DMS114 treated with DMSO at 0.1 percent for 48 hours (cell line): ENCODE data around the gene LMO7.

Experiments used
- DNase-seq: peaks from one replicate; lab custom pipeline; 2025; ENCODE audit not compliant: unreplicated experiment; lab: John Stamatoyannopoulos, UW

Gene LMO7

GRCh38 chr13:75836441-75836840, 200.3 kb downstream of the LMO7 start:
- DNase-seq: no peak

GRCh38 chr13:75838366-75839005, 202.4 kb downstream of the LMO7 start:
- DNase-seq: no peak

- no peak for DNase-seq
These were observed 203.3 kb downstream of the LMO7 start for GRCh38 chr13:75839406-75839805.

GRCh38 chr13:75841905-75842304, 205.8 kb downstream of the LMO7 start:
- DNase-seq: no peak

GRCh38 chr13:75843074-75843473, 206.9 kb downstream of the LMO7 start:
- DNase-seq: no peak

GRCh38 chr13:75843991-75844390, 207.9 kb downstream of the LMO7 start:
- DNase-seq: no peak

- DNase-seq: no peak
These were observed 211.5 kb downstream of the LMO7 start for GRCh38 chr13:75847588-75847987.

GRCh38 chr13:75850916-75851315, 214.8 kb downstream of the LMO7 start:
- DNase-seq: no peak

- DNase-seq: no peak
These were observed 219.1 kb downstream of the LMO7 start for GRCh38 chr13:75855216-75855615.

GRCh38 chr13:75855847-75856246, 219.7 kb downstream of the LMO7 start:
- no peak for DNase-seq

GRCh38 chr13:75857291-75857690, 221.2 kb downstream of the LMO7 start:
- no peak for DNase-seq

GRCh38 chr13:75860935-75861334, 224.8 kb downstream of the LMO7 start:
- DNase-seq: no peak

GRCh38 chr13:75861786-75862185, 225.7 kb downstream of the LMO7 start:
- DNase-seq: no peak

- no peak for DNase-seq
These were observed 228.6 kb downstream of the LMO7 start for GRCh38 chr13:75864718-75865117.

GRCh38 chr13:75867379-75868117, 231.4 kb downstream of the LMO7 start:
- DNase-seq: no peak

GRCh38 chr13:75869981-75870380, 233.9 kb downstream of the LMO7 start:
- DNase-seq: no peak

GRCh38 chr13:75870397-75870903, 234.3 kb downstream of the LMO7 start:
- no peak for DNase-seq

- DNase-seq: no peak
These were observed 234.9 kb downstream of the LMO7 start for GRCh38 chr13:75871059-75871458.

- DNase-seq: no peak
These were observed 236.8 kb downstream of the LMO7 start for GRCh38 chr13:75872980-75873379.

- DNase-seq: no peak
These were observed 237.4 kb downstream of the LMO7 start for GRCh38 chr13:75873494-75873893.

- DNase-seq: no peak
These were observed 239.3 kb downstream of the LMO7 start for GRCh38 chr13:75875450-75875849.
